Measurements from ENCODE around the gene GALNT10. TPM values are rescaled to one million over a fixed set of nuclear protein-coding genes. Genes with fewer than 3 reads are reported as not detected.

GALNT10 gene
- polyA plus RNA-seq, 1 of the 3 experiments (the other 2 are of a cell fraction), result 56.3 TPM

DNA sequence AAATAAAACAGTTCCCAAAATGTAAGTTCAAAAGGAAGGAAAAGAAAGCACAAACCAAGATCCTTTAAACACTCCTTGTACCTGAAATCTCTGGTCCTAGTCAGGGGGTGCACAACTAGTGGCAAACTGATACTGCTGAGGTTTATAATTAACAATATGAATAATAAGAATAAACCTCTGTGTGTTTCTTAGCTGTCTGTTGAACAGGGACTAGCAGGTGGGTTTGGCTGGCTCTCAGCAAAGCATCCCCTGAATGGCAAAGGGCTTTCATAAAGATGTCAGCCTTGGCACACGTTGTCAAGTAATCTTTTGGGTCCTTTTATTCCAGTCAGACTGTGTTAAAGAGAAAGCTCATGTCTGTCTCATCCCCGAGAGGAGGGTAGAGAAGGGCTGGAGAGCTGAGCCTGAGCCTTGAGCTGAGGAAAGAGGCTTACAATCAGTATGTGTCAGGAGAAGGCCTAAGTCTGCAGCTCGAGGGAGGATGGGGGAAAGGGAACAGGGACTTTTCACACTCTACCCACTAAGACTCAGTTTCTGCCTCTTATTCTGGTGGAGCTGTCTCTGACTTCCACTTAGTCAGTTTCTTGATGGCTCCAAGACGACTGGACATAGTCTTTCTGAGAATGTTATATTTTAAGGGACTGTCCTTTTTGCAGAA is 123.0 kb downstream of the GALNT10 start (continued):
- TF ChIP-seq RXRA (IDR thresholded peaks at IDR 0.05; ENCODE audit: borderline replicate concordance, low read depth), result no peak
- no peak for TF ChIP-seq FOSL2 (IDR thresholded peaks at IDR 0.05; ENCODE audit: borderline replicate concordance, low read depth)
- TF ChIP-seq FOXJ3 (CRISPR knock-in tag; IDR thresholded peaks at IDR 0.05), result no peak
- no peak for TF ChIP-seq YY1 (IDR thresholded peaks at IDR 0.05; ENCODE audit: low read depth)
- no peak for TF ChIP-seq SIN3A (IDR thresholded peaks at IDR 0.05; ENCODE audit: borderline replicate concordance, low read depth, low read length)

DNA sequence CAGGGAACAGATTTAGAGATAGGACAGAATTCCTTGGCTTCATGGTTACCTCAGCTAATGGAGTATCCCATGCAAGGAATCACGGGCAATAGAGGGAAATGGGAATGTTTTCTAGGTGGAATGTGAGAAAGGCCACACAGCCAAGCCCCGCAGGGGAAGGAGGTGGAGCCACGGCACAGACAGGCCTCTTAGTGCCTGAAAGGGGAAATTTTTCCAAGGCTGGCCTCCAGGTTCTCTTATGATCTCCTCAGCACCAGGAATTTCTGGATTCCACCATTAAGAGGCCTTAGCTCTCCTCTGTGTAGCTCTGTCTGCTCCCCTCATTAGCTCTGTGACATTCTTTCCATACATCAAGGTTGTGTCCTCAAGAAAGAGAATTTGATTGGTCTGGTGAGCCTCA is 124.7 kb downstream of the GALNT10 start:
- POLR2A ChIA-PET, result no interaction called here
- CTCF ChIA-PET, result interaction anchor here (1.7 kb wide), 1 partner anchor 90 kb away, joined by 4 read pairs; no protein-coding TSS in a partner anchor
- 78% methylated on average over 3 of the region's 3 CpGs for WGBS (ENCODE audit: low lambda C conversion rate)

More for the DNA sequence above, 124.7 kb downstream of the GALNT10 start:
- Histone ChIP-seq H3K9ac (no peak overlapping the region), H3K4me1 (ENCODE audit: control insufficient read depth in 1 of 2, insufficient read depth in 2 of 2, low read depth in 1 of 2, low read length in 1 of 2) (peaks cover 9 to 17% of the 10 kb centered on the region in 2 experiments), H2AFZ (ENCODE audit: low read depth) (no peak overlapping the region), H3K4me2 (no peak overlapping the region), H3K4me3 (ENCODE audit: low read depth in 2 of 2, low read length in 1 of 2) (no peak overlapping the region), H3K27me3 (ENCODE audit: insufficient read depth) (no peaks in the 10 kb centered on the region), H3K9me2 (no peaks in the 10 kb centered on the region), H3K27ac (ENCODE audit: low read depth in 2 of 2, low read length in 1 of 2) (no peak overlapping the region), H3K9me3 (no peaks in the 10 kb centered on the region), H3K36me3 (replicated peaks in 1 of 2; ENCODE audit: control insufficient read depth in 1 of 2, insufficient read depth in 2 of 2, low read length in 1 of 2) (peaks cover 6 to 26% of the 10 kb centered on the region in 2 experiments), H3K79me2 (ENCODE audit: insufficient read depth) (peaks cover 96% of the 10 kb centered on the region), H4K20me1 (ENCODE audit: insufficient read depth) (no peaks in the 10 kb centered on the region), H3F3A (replicated peaks; ENCODE audit: insufficient read depth) (peaks cover 15% of the 10 kb centered on the region)
- no peak for DNase-seq
- TF ChIP-seq POLR2AphosphoS5 (IDR thresholded peaks at IDR 0.05; ENCODE audit: low read depth, low read length) (no peak), EZH2phosphoT487 (IDR thresholded peaks at IDR 0.05; ENCODE audit: borderline replicate concordance, low read depth) (no peak), ELF1 (IDR thresholded peaks at IDR 0.05) (no peak), FOXJ3 (CRISPR knock-in tag; IDR thresholded peaks at IDR 0.05) (no peak), NFIC (IDR thresholded peaks at IDR 0.05; ENCODE audit: borderline replicate concordance) (no peak), GATA2 (CRISPR knock-in tag; IDR thresholded peaks at IDR 0.05) (no peak), RXRA (IDR thresholded peaks at IDR 0.05; ENCODE audit: borderline replicate concordance, low read depth) (no peak), JUND (IDR thresholded peaks at IDR 0.05) (no peak), FOXM1 (IDR thresholded peaks at IDR 0.05; ENCODE audit: low read depth) (no peak)
- TF ChIP-seq, protein P1, sequence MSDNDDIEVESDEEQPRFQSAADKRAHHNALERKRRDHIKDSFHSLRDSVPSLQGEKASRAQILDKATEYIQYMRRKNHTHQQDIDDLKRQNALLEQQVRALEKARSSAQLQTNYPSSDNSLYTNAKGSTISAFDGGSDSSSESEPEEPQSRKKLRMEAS (IDR thresholded peaks at IDR 0.05; ENCODE audit: low read depth), result no peak
- TF ChIP-seq, protein P2, sequence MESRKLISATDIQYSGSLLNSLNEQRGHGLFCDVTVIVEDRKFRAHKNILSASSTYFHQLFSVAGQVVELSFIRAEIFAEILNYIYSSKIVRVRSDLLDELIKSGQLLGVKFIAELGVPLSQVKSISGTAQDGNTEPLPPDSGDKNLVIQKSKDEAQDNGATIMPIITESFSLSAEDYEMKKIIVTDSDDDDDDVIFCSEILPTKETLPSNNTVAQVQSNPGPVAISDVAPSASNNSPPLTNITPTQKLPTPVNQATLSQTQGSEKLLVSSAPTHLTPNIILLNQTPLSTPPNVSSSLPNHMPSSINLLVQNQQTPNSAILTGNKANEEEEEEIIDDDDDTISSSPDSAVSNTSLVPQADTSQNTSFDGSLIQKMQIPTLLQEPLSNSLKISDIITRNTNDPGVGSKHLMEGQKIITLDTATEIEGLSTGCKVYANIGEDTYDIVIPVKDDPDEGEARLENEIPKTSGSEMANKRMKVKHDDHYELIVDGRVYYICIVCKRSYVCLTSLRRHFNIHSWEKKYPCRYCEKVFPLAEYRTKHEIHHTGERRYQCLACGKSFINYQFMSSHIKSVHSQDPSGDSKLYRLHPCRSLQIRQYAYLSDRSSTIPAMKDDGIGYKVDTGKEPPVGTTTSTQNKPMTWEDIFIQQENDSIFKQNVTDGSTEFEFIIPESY (IDR thresholded peaks at IDR 0.05; ENCODE audit: borderline replicate concordance, low read depth), result no peak
- TF ChIP-seq, protein P3, sequence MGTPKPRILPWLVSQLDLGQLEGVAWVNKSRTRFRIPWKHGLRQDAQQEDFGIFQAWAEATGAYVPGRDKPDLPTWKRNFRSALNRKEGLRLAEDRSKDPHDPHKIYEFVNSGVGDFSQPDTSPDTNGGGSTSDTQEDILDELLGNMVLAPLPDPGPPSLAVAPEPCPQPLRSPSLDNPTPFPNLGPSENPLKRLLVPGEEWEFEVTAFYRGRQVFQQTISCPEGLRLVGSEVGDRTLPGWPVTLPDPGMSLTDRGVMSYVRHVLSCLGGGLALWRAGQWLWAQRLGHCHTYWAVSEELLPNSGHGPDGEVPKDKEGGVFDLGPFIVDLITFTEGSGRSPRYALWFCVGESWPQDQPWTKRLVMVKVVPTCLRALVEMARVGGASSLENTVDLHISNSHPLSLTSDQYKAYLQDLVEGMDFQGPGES (IDR thresholded peaks at IDR 0.05; ENCODE audit: low read depth, low read length), result no peak
- TF ChIP-seq, protein P4, sequence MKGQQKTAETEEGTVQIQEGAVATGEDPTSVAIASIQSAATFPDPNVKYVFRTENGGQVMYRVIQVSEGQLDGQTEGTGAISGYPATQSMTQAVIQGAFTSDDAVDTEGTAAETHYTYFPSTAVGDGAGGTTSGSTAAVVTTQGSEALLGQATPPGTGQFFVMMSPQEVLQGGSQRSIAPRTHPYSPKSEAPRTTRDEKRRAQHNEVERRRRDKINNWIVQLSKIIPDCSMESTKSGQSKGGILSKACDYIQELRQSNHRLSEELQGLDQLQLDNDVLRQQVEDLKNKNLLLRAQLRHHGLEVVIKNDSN (IDR thresholded peaks at IDR 0.05; ENCODE audit: borderline replicate concordance, low read depth), result no peak
